DND-41 (cell line): ENCODE measurements around the gene CCDC192.

Experiments
- ATAC-seq: fragments of 200-7000 bp; cut with Tn5 transposase; 3 replicates; pipeline ENCODE4 v1.9.1; 2021; ENCODE audit warnings: low read depth; ENCODE audit not compliant: insufficient read depth
- DNase-seq: peaks from one replicate; pipeline ENCODE4 v3.0.0-alpha.2; 2020
- H2AFZ ChIP-seq: 2 replicates; pipeline ENCODE4 v1.6.0; 2012; ENCODE audit warnings: low read depth, low read length
- H3K27ac ChIP-seq: 2 replicates; pipeline ENCODE4 v1.5.1; 2012; ENCODE audit warnings: low read length, inconsistent platforms
- H3K27me3 ChIP-seq: fragments of 200-600 bp; sonication (generic); 2 replicates; pipeline ENCODE4 v1.6.0; 2012; ENCODE audit warnings: low read length, mild to moderate bottlenecking, inconsistent platforms; ENCODE audit not compliant: insufficient read depth, poor library complexity
- H3K36me3 ChIP-seq: 2 replicates; pipeline ENCODE4 v1.5.1; 2012; ENCODE audit warnings: low read length, inconsistent platforms; ENCODE audit not compliant: insufficient read depth
- H3K4me1 ChIP-seq: 2 replicates; pipeline ENCODE4 v1.5.1; 2012; ENCODE audit warnings: mild to moderate bottlenecking, low read length; ENCODE audit not compliant: insufficient read depth
- H3K4me2 ChIP-seq: 2 replicates; pipeline ENCODE4 v1.6.0; 2012; ENCODE audit warnings: mild to moderate bottlenecking, moderate library complexity, low read length, inconsistent platforms; ENCODE audit not compliant: insufficient read depth
- H3K4me3 ChIP-seq, 2 experiments: fragments of 200-600 bp in 1 of 2; shearing (Covaris generic) in 1 of 2; 2 replicates each; pipeline ENCODE4 v1.5.1; 2012 to 2016; ENCODE audit warnings: inconsistent platforms in 2 of 2, low read length in 2 of 2, mild to moderate bottlenecking in 2 of 2, low read depth in 1 of 2, moderate library complexity in 1 of 2
- H3K79me2 ChIP-seq: 2 replicates; pipeline ENCODE4 v1.6.0; 2012; ENCODE audit warnings: low read length, inconsistent platforms; ENCODE audit not compliant: insufficient read depth
- H3K9ac ChIP-seq: 2 replicates; pipeline ENCODE4 v1.6.0; 2012; ENCODE audit warnings: low read depth, mild to moderate bottlenecking, inconsistent platforms, low read length, moderate library complexity
- H3K9me3 ChIP-seq: 2 replicates; pipeline ENCODE4 v1.5.1; 2012; ENCODE audit warnings: low read length, moderate library complexity, mild to moderate bottlenecking, inconsistent platforms; ENCODE audit not compliant: insufficient read depth, severe bottlenecking
- H4K20me1 ChIP-seq: 2 replicates; pipeline ENCODE4 v1.6.0; 2012; ENCODE audit warnings: low read length; ENCODE audit not compliant: insufficient read depth
- CTCF ChIP-seq: IDR thresholded peaks from 2 replicates; pipeline ENCODE4 v1.5.1; 2012; ENCODE audit warnings: borderline replicate concordance, low read length, moderate library complexity, mild to moderate bottlenecking; ENCODE audit not compliant: poor library complexity, severe bottlenecking; ENCODE audit errors: extremely low read depth
- EZH2 ChIP-seq: IDR thresholded peaks from 3 replicates; pipeline ENCODE4 v1.6.1; 2012; ENCODE audit warnings: borderline replicate concordance, low read depth, mild to moderate bottlenecking, moderate library complexity, low read length, inconsistent platforms; ENCODE audit not compliant: severe bottlenecking

The CCDC192 gene

GRCh38 chr5:127863610-127864395, 160.6 kb downstream of the CCDC192 start:
- no peaks in the 10 kb centered on the region for H3K36me3 ChIP-seq
- DNase-seq (no peak), ATAC-seq (no peak)
- no peaks in the 10 kb centered on the region for H3K9me3 ChIP-seq
- peaks cover 14% of the 10 kb centered on the region for H3K27me3 ChIP-seq
- H3K4me3 ChIP-seq: no peak overlapping the region
- H3K9ac ChIP-seq: no peak overlapping the region
- no peaks in the 10 kb centered on the region for H4K20me1 ChIP-seq
- H2AFZ ChIP-seq: no peak overlapping the region
- no peak overlapping the region for H3K4me2 ChIP-seq
- no peaks in the 10 kb centered on the region for H3K4me1 ChIP-seq
- H3K27ac ChIP-seq: no peak overlapping the region
- TF ChIP-seq EZH2 (no peak), CTCF (no peak)
- no peaks in the 10 kb centered on the region for H3K79me2 ChIP-seq

- Histone ChIP-seq H3K4me2 (no peak overlapping the region), H3K79me2 (no peaks in the 10 kb centered on the region), H2AFZ (no peak overlapping the region), H3K27me3 (peaks cover 14% of the 10 kb centered on the region), H4K20me1 (no peaks in the 10 kb centered on the region), H3K4me1 (no peaks in the 10 kb centered on the region), H3K9ac (no peak overlapping the region), H3K9me3 (no peaks in the 10 kb centered on the region), H3K4me3 (no peak overlapping the region), H3K27ac (no peak overlapping the region), H3K36me3 (no peaks in the 10 kb centered on the region)
- TF ChIP-seq CTCF (no peak), EZH2 (no peak)
- ATAC-seq (no peak), DNase-seq (no peak)
Measured at GRCh38 chr5:127864511-127864910, 161.3 kb downstream of the CCDC192 start.

GRCh38 chr5:127865273-127865672, 162.1 kb downstream of the CCDC192 start:
- Histone ChIP-seq H4K20me1 (no peaks in the 10 kb centered on the region), H3K4me3 (no peak overlapping the region), H2AFZ (no peak overlapping the region), H3K9ac (no peak overlapping the region), H3K4me2 (no peak overlapping the region), H3K27me3 (peaks cover 14% of the 10 kb centered on the region), H3K36me3 (no peaks in the 10 kb centered on the region), H3K4me1 (no peaks in the 10 kb centered on the region), H3K9me3 (no peaks in the 10 kb centered on the region), H3K79me2 (no peaks in the 10 kb centered on the region), H3K27ac (no peak overlapping the region)
- TF ChIP-seq EZH2 (no peak), CTCF (no peak)
- DNase-seq (no peak), ATAC-seq (no peak)
